GM19397 (cell line): Measurements from ENCODE around the gene EMD.

Experiments
- ATAC-seq: cut with Tn5 transposase; IDR thresholded peaks from one replicate; pipeline ENCODE4 v1.9.1; 2021; ENCODE audit warnings: mild to moderate bottlenecking, moderate library complexity; ENCODE audit not compliant: unreplicated experiment

EMD gene

DNA sequence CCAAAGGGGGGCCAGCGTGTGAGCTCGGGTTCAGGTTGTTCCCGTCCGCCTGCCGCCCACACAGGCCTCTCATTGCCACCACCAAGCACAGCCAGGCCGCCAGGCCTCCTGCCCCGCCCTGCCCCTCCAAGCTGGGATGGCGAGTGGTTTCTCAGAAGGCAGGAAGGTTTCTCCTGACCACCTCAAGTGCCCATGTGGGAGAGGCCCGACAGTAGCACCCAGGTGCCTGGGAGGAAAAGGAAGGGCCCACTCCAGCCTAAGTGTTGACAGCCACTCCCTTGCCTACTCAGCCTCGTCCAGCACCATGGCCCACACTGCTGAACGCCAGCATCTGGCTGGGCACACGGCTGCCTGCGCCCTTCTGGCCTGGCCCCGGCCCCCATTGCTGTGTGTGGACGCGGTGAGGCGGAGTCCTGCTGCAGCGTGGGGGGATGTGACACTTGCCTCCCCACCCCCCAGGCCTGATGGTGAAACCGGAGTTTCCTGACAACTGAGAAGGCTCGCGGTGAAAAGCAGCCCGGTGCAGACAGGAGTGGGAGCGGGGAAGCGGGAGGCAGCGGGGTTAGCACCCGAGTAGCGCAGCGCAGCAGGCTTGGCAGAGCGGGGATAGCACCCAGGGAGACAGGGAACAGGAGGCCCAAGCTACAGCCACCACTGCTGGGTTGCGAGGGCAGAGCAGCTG is 23.9 kb upstream of the EMD start:
- ATAC-seq: no peak

DNA sequence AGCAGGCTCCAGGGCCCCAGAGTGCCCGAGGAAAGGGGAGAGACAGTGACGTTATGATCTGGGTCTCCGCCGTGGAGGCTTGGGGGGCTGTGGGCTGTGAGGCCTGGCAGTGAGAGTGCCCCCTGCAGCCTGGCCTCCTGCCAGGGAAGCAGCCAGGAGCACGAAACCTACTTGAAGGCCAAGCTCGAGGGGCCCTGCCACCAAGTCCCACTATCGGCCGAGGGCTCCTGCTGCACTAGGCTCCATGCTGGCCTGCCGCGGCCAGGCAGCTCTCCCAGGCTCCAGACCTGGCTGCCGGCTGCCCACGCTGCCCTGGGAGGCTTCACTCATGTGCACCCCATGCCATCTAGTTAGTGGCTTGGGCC is 23.3 kb upstream of the EMD start:
- ATAC-seq: no peak

DNA sequence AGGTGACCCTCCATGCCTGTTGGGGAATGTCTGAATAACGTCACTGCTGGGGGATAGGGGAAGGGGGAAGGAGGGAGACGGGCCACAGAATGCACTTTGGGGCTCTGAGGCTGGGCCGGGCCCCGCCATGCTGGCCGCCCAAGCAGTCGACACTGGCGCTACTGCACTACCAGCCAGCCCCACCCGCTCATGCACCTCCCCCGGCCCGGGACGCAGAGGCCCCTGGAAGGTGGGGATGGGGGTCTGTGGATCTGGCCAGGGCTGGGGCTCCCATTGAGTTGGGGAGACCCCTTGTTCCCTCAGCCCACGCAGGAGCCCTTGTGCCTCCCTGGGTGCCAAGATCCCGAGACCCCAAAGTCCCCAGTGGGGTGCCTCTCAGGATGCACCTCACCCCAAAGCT is 22.5 kb upstream of the EMD start:
- no peak for ATAC-seq

DNA sequence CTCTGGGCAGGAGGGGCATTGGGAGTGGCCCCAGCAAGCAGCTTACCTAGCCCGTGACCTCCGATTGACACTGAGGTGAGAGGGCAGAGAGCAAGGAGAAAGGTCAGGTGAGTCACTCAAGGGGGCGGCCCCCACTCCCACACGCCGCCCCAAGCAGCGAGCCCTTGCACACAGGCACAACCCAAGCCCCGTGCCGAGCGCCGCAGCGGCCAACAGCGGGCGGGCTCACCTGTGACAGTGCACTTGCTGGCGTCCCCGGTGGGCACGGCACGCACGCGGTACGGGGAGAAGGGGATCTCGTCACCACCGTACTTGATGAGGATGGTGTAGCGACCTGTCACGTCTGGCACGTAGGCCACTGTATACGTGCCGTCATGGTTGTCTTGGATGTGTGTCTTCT is 21.9 kb upstream of the EMD start:
- ATAC-seq: no peak

DNA sequence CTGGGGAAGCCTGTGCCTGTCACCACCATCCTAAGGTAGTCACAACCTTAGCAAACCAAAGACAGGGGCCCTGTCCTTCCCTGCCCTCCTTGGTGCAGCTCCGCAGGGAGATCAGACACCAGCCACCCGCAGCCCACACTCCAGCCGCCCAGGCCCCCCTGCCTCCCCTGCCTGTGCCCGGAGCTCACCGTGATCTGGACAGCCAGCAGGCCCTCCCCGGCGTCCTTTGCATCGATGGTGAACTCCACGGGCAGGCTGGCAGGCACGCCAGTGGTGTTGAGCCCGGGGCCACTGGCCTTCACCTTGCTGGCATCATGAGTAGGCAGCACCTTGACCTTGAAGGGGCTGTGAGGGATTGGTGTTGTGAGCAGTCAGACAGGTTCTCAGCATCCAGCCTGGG is 21.1 kb upstream of the EMD start:
- no peak for ATAC-seq

DNA sequence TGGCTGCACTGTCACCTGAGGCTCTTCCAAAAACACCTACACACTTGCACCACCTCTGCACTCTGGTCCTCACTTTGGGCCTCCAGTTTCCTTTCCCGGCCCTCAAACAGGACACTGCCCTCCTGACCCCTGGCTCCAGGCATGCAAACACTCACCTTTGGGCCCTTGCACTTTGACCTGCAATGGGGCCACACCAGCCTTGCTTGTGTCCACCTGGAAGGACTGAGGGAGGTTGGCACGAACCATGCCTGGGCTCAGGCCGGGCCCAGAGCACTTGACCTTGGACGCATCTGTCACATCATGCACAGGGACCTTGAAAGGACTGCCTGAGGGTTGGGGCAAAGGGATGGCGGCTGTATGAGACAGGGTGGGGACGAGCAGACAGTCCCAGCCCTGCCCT is 20.3 kb upstream of the EMD start:
- ATAC-seq: no peak

DNA sequence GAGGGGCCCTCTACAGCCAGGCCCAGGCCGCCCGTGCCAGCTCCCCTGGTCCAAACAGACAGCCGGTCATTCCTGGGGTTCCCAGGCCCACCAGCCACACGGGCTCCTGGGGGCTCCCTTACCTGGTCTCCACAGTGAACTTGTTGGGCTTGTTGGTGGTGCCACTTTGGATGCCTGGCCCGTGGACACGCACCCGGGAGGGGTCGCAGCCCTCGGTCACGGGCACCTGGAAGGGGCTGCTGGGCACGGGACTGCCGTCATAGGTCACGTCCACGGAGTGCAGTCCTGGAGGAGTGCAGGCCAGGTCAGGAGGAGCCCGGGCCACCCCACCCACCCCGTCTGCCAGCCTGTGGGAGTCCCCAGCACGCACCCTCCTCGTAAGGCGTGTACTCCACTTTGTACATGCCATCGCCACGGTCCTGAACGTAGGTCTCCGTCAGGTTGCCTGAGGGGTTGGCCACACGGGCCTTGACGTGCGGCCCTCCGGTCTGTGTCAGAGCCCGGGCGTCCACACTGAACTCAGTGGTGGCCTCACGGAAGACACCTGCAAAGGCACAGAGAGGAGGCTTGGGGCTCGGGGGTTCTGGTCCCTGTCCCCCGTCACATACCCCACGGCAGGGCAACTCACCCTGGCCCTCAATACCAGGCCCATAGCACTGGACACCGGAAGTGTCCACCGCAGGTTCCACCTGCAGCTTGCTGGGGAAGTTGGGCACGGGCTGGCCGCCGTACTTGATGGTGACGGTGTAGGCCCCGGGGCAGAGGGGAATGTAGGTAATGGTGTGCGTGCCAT is 19.5 kb upstream of the EMD start:
- no peak for ATAC-seq

DNA sequence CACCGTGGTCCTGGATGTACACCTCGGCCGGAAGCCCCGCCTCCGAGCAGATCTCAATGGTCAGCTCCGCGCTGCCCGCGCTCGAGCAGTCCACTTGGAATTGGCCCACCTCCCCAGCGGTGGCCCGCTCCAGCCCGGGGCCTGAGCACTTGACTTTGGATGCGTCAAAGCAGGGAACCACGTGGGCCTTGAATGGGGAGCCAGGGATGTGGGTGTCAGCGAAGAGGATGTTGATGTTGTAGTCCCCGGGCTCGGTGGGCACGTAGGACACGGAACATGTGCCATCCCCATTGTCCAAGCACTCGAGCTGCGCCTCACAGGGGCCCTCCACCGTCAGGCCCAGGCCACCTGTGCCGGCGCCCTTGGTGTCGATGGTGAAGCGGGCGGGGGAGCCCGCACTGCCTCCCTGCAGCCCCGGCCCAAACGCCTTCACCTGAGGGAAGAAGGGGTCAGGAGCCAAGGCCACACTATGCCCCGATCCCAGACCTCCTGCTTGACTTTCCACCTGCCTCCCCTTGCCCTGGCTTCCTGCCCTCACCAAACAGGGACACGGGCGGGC is 18.9 kb upstream of the EMD start:
- ATAC-seq: no peak

DNA sequence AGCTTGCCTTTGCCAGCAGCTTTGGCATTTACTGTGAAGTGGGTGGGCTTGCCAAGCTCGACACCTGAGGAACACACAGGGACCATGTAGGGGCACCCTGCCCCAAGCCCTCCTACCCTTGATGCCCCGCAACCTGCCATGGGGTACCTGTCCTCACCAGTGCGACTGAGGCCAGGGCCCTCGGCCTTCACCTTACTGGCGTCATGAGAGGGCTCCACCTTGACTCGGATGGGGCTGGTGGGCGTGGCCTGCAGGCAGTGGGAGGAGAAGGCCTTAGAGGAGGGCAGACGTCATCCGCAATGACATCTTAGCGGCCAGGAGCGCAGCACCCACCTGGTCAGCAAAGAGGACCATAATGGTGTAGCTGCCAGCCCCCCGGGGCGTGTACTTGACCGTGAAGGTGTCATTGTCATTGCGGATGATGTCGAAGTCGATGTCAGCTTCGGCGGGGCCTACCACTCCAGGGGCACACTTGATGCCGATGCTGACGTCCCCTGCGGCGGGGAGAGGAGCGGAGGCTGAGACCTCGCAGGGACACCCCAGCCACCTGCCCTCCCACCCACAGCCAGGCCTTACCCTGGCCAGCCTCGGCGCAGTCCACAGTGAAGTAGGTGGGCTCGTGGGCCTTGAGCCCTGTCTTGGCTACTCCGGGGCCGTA is 16.9 kb upstream of the EMD start:
- ATAC-seq: no peak

DNA sequence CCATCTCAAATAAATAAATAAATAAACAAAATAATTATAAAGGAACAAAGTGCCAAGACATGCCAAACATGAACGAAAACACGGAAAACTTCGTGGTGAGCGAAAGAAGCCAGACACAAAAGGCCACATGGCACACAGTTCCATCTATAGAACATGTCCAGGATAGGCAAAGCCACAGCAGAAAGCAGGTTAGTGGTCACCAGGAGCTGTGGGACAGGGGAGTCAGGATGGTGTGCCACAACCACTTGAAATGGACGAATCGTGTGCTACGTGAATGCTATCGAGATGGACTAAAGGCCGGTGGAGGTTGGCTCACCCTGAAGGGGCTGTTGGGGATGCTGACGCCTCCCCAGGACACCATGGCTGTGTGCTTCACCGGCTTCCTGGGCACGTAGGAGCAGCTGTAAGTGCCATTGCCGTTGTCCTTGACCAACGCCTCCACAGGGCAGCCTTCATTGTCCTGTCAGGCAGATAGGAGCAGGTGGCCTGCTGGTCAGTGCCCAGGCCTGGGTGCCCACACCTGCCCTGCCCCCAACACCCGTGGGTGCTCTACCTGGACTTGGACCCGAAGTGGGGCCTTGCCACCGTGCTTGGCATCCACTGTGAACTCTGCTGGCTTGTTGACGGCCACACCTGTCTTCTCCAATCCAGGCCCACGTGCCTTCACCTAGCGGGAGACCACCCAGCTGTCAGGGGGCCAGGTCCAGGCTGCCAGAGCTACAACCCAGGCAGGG is 15.2 kb upstream of the EMD start:
- ATAC-seq: no peak

DNA sequence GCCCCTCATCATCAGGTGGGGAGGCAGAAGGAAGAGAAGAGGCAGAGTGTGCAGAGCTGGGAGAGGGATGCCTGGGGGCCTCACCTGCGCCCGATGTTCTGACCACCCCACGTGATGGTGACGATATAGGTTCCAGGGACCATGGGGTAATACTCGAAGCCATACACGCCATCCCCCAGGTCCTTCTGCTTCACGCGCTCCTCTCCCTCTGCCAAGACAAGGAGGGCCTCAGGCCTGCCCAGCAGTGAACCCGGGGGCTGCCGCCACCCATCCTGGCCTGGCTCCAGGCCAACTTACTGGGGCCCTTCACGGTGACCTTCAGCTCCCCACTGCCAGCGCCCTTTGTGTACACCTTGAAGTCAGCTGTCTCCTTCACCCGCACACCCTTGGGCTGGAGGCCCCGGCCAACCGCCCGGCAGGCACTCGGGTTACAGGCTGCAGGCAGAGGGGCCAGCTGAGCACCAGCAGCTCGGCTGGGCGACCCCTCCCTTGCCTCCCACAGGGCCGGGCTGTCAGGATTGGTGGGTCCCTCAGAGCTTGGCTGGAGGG is 14.0 kb upstream of the EMD start:
- ATAC-seq: no peak

DNA sequence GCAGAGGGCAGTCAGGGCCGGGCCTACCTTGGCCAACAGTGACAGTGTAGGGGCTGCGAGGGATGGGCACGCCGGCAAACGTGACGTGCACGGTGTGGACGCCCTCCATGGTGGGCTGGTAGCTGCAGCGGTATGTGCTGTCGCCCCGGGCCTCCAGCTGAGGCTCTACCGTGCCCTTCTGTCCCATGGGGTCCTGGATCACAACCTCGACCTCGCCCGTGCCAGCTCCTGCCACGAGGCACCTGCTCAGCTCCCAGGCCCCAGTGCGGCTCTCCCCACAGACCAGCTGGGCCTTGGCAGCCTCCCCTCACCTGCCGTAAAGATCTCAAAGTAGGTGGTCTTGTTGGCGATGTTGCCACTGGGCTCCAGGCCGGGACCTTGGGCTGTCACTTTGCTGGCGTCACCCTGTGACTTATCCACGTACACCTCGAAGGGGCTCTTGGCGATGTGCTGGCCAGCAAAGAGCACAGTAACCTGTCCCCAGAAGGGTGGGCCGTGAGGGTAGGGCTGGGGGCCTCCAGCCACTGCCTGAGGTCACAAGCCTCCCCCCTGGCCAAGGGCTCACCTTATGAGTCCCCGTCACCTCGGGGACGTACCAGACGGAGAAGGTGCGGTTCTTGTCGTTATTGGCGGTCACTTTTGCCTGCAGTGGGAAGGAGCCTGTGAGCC is 13.0 kb upstream of the EMD start:
- ATAC-seq: no peak

DNA sequence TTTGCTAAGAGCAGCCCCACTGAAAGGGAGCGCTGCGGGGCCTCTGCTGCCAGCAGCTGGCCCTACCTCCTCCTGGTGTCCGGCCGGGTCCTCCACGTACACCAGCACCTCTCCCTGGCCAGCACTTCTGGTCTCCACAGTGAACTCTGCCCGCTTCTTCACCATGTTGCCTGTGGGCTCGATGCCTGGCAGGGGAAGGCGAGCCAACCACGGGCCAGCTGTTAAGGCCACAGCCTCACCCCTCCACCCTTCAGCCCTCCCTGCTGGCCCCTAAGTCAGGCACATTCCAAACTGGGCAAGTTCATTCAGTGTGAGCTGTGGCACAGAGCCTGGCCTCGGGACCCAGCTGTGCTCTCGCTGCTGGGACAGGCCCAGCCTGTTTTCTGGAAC is 12.4 kb upstream of the EMD start:
- ATAC-seq: no peak

DNA sequence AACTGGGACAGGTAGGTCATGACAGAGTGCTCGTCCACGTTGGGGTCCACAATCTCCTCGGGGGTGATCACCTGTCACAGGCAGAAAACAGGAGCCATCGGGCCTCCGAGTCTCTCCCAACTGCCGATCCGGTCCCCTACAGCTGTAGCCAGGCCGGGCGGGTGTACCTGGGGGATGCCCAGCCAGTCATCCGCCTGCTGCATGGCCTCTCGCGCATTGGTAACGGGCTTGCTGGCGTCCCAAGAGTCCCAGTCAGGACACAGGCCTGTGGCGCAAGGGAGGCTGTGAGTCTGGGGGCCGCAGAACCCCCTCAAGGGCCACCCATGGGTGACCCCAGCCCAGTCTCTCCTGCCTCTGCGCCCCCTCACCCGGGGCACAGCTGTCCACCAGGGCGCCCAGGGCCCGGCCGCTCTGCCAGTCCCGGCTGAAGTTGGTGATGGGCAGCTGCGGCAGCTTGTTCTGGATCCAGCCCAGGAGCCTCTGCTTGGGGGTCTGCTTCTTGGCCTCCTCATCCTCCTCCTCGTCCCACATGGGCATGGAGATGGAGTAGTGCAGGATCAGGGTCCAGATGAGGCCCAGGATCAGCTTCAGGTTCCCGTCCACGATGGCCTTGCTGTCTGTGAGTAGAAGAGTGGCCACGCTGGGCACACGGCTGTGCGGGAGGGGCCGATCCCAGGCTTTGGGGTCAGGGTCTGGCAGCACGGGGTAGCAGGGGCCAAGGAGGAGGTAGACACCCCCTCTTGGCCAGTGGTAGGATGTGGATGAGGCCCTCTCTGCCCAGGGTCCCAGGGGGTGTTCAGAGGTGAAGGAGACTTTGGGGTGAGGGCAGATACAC is 11.4 kb upstream of the EMD start:
- ATAC-seq: no peak

DNA sequence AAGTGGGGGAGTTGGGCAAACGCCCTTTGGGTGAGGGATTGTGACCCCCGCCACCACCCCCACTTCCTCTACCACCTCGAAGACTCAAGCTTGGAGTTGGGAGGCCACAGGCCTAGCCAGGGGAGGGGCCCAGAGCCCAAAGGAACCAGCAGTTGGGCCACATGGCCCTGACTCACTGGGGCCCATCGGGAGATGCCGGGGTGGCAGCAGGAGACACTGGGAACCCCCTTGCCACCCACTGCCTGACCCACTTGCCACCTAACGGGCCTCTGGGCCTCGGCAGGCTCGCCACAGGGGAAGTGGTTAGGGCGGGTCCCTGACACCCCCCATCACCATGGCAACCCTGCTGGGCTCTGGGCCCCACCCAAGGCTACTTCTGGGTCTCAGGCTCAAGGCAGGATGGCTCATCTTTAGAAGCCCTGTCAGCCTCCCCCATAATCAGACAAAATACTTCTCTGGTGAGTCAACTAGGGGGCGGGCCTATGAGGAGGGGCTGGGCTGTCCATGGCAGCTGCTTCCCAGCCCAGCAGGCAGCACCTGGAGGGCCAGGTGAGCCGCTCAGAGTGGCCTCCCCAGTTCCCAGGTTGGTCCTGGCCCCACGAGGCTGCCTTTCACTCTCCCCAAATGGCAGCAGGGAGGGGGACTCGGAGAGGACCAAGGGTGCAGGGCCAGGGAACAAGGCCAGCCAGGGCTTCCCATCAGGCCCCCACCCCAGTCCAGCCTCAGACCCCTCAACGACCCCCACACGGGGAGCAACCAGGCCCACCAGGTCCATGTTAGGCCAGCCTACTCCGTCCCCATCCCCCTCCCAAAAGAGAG is 10.3 kb upstream of the EMD start:
- no peak for ATAC-seq

DNA sequence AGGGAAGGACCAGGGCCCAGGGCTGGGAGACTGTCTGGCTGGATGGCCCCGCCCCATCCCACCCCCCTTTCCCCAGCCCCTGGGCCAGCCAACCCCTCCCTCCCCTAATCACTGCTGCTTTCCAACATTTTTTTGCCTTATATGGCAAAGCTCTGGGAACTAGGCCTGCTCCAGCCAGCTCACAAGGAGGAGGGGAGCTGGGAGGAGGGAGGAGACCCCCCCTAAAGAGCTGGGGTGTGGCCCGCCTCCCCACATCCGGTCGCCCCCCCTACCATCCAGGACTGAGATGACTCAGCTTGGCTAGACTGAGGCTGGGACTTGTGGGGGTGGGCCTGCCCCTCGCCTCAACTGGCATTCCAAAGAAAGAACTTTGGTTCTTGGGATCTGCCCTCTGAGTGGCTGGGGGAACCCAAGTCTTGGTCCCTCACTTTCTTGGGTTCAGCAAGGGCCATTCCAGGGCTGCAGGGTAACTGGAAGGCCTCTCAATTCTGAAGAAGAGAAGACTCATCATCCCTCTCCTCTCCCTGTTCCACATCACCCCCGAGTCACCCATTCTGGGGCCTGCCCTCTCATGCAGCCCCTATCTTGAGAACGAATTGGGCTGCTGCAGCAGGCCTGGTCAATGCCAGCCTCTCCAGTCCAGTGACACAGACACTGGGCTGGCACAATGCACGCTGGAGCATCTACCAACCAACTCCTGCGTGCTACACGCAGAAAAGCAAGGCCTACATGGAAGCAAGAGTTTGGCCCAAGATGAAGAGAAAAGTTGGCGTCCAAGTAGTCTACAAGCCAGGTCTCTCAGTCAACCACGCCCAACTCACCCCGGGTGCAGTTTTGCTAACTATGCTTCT is 9.4 kb upstream of the EMD start:
- ATAC-seq: no peak

DNA sequence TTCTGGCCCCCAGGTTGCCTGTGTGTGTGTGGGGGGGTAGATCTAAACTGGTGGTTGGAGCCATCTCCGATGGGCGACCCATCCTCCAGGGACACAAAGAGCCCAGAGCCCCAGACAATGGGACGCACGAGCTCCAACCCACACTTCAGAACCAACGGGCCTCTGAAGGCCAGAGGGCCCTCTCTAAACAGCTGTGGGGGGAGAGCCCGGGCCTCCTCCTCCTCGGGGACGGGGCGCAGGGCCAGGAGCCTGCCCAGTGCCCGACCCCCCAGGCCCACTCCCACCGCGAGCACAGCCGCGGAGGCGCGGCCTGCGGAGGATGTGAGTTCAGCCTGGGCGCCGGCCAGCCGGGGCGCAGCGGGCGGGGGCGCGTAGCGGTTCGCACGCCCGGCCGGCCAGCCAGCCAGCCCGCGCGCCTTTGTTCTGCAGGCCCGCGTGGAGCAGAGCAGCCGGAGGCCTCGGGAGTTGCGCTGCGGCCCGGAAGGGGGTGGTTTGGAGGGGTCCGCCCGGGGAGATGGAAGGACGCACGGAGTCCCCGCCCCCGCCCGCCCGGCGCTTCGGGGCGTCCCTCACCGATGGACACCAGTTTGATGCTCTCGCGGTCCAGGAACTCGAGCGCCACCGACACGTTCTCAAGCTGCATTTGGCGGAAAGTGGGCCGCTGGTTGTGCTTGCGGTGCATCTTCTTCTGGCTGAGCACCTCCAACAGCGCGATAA is 8.6 kb upstream of the EMD start:
- ATAC-seq: no peak
